Tibial artery (tissue), 4 donors: ENCODE results near the gene CAMTA1.

Experiments used
- DNase-seq, 2 donors: peaks; one replicate each; pipeline ENCODE4 v3.0.0-alpha.2; 2019
- H3K27ac ChIP-seq, 2 donors: fragments of 200-600 bp; sonication (generic) in 1 of 2; 1 replicate in 1 of 2; 2 replicates in 1 of 2; pipeline ENCODE4 v1.5.1; 2018 to 2019; ENCODE audit warnings: mild to moderate bottlenecking in 1 of 2
- H3K27me3 ChIP-seq, 2 donors: fragments of 200-600 bp; sonication (generic) in 1 of 2; one replicate each; pipeline versions ENCODE4 v1.5.1 to v1.6.0; 2016 to 2019
- H3K36me3 ChIP-seq, 3 donors: fragments of 200-600 bp; sonication (generic) in 2 of 3; one replicate each; pipeline ENCODE4 v1.5.1; 2016 to 2019; ENCODE audit warnings: mild to moderate bottlenecking in 2 of 3
- H3K4me1 ChIP-seq, 4 donors: fragments of 200-600 bp; sonication (generic) in 2 of 4; 1 replicate in 3 of 4; 2 replicates in 1 of 4; pipeline ENCODE4 v1.5.1; 2016 to 2019
- H3K4me3 ChIP-seq, 2 donors: fragments of 200-600 bp; sonication (generic) in 1 of 2; 1 replicate in 1 of 2; 2 replicates in 1 of 2; pipeline ENCODE4 v1.5.1; 2018 to 2019; ENCODE audit warnings: mild to moderate bottlenecking in 2 of 2
- H3K9me3 ChIP-seq, 3 donors: fragments of 200-600 bp; sonication (generic) in 1 of 3; one replicate each; pipeline ENCODE4 v1.5.1; 2016 to 2019
- CTCF ChIP-seq, 2 experiments: fragments of 200-600 bp in 1 of 2; fragments of 450-650 bp in 1 of 2; IDR thresholded peaks; one replicate each; pipeline ENCODE4 v1.5.1; 2017 to 2019; ENCODE audit warnings: antibody characterized with exemption in 2 of 2, mild to moderate bottlenecking in 1 of 2, moderate library complexity in 1 of 2
- intact Hi-C: fragments of 100-400 bp; cut with DNase I; formaldehyde crosslinking; loops from one replicate; pipeline ENCODE4 v1.15.0; 2023; ENCODE audit warnings: low total_unique reads

The CAMTA1 gene

GRCh38 chr1:7296968-7297367, 511.7 kb downstream of the CAMTA1 start:
- Histone ChIP-seq H3K4me3 (no peak overlapping the region), H3K4me1 (peaks cover 0 to 35% (median 24%) of the 10 kb centered on the region in 4 donors), H3K27me3 (peaks cover 0 to 8% of the 10 kb centered on the region in 2 donors), H3K27ac (no peak overlapping the region), H3K9me3 (peaks cover 0 to 9% (median 8%) of the 10 kb centered on the region in 3 donors), H3K36me3 (no peaks in the 10 kb centered on the region)
- TF ChIP-seq CTCF (IDR thresholded peaks at IDR 0.05), result no peak
- DNase-seq, result no peak
- intact Hi-C loops, result no loop called here

- peaks cover 0 to 5% of the 10 kb centered on the region in 2 donors for H3K27me3 ChIP-seq
- no peak for TF ChIP-seq CTCF (IDR thresholded peaks at IDR 0.05)
- H3K36me3 ChIP-seq, result no peaks in the 10 kb centered on the region
- H3K9me3 ChIP-seq, result peaks cover 0 to 9% (median 8%) of the 10 kb centered on the region in 3 donors
- H3K4me3 ChIP-seq, result no peak overlapping the region
- DNase-seq, result no peak
- no peak overlapping the region for H3K27ac ChIP-seq
- peaks cover 0 to 33% (median 21%) of the 10 kb centered on the region in 4 donors for H3K4me1 ChIP-seq
- intact Hi-C loops, result no loop called here
Observed at GRCh38 chr1:7298145-7298544, 512.9 kb downstream of the CAMTA1 start.

GRCh38 chr1:7298749-7299151, 513.5 kb downstream of the CAMTA1 start:
- intact Hi-C loops, result no loop called here
- H3K27ac ChIP-seq, result peak overlapping the region; percentile 38 to 60
- DNase-seq, result no peak
- H3K4me3 ChIP-seq, result no peak overlapping the region
- H3K27me3 ChIP-seq, result peaks cover 0 to 3% of the 10 kb centered on the region in 2 donors
- no peak for TF ChIP-seq CTCF (IDR thresholded peaks at IDR 0.05)
- H3K36me3 ChIP-seq, result no peaks in the 10 kb centered on the region
- H3K9me3 ChIP-seq, result peaks cover 0 to 9% (median 8%) of the 10 kb centered on the region in 3 donors
- peaks cover 0 to 33% (median 21%) of the 10 kb centered on the region in 4 donors for H3K4me1 ChIP-seq

GRCh38 chr1:7299329-7299799, 514.1 kb downstream of the CAMTA1 start:
- TF ChIP-seq CTCF (IDR thresholded peaks at IDR 0.05), result no peak
- intact Hi-C loops, result no loop called here
- peak; percentile 52 to 81 for DNase-seq
- Histone ChIP-seq H3K27ac (peak overlapping the region; percentile 38 to 60), H3K9me3 (peaks cover 0 to 9% (median 8%) of the 10 kb centered on the region in 3 donors), H3K4me1 (peaks cover 0 to 33% (median 21%) of the 10 kb centered on the region in 4 donors), H3K36me3 (no peaks in the 10 kb centered on the region), H3K4me3 (no peak overlapping the region), H3K27me3 (peaks cover 0 to 3% of the 10 kb centered on the region in 2 donors)

GRCh38 chr1:7299994-7300393, 514.7 kb downstream of the CAMTA1 start:
- H3K27ac ChIP-seq, result peak overlapping the region; percentile 38 to 60
- H3K9me3 ChIP-seq, result peaks cover 0 to 9% (median 8%) of the 10 kb centered on the region in 3 donors
- peaks cover 0 to 3% of the 10 kb centered on the region in 2 donors for H3K27me3 ChIP-seq
- H3K4me1 ChIP-seq, result peaks cover 0 to 33% (median 21%) of the 10 kb centered on the region in 4 donors
- no peak for DNase-seq
- intact Hi-C loops, result no loop called here
- H3K36me3 ChIP-seq, result no peaks in the 10 kb centered on the region
- no peak overlapping the region for H3K4me3 ChIP-seq
- TF ChIP-seq CTCF (IDR thresholded peaks at IDR 0.05), result no peak
